GM19324 (cell line): ENCODE results near the gene REV1.

Source experiments
- ATAC-seq: cut with Tn5 transposase; IDR thresholded peaks from one replicate; pipeline ENCODE4 v1.9.1; 2021; ENCODE audit warnings: mild to moderate bottlenecking, moderate library complexity; ENCODE audit not compliant: unreplicated experiment, low FRiP score

REV1 gene

GRCh38 chr2:99458529-99458928 lies 31.3 kb downstream of the REV1 start:
- ATAC-seq = no peak

DNA sequence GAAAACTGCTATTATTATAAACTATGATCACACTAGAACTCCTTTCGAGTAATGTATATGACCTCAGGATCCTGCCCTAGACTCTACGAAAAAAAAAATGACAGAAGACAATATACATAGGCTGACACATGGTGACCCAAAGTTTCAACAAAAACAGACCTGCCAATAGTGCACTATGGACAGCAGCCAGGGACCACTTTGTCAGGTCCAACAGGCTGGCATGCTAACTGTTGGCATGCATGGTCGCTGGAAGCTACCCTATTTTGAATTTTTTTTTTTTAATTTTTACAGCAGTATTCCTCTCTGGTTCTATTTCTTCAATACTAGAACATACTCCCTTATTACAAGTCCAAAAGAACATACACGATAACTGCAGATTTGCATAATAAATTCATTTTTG lies 38.1 kb downstream of the REV1 start:
- ATAC-seq = no peak

DNA sequence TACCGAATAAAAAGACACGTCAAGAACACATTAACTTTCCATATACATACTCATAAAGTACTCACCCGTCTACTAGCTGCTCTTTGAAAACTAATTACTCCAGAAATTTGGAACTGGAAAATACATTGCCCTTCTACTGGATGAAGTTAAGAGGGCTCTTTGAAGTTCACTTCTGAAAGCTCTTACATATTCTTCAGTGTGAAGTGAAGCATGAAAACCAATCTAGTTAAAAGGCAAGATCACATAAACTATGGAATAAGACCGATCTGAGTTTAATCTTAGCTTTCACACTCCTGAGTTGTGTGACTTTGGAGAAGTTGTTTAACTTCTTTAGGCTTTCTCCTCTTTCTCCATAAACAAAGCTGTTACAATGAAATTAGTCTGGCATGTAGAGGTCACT lies 38.5 kb downstream of the REV1 start:
- ATAC-seq = no peak

GRCh38 chr2:99450199-99450598 lies 39.6 kb downstream of the REV1 start:
- no peak for ATAC-seq

DNA sequence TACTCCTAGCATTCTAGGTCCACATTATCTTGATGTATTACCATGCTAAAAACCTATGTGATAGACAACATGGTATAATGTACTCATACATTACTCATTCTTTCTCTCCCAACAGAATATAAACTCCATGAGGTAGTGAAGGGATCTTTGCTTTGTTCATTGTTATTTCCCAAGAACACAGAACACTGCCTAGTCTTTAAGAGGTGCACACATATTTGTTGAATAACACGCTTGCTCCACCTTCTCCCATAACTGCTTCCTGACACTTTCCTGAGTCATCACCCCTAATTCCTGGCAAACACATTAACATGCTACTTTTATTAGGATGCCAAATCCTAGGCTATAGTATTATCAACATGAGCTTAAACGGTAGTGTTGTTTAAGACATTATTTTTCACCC lies 41.3 kb downstream of the REV1 start:
- ATAC-seq = no peak

- ATAC-seq = no peak
These were observed 44.8 kb downstream of the REV1 start for GRCh38 chr2:99445065-99445464.

GRCh38 chr2:99444222-99444621 lies 45.6 kb downstream of the REV1 start:
- peak; percentile 81 for ATAC-seq

- ATAC-seq = no peak
These were observed 47.0 kb downstream of the REV1 start for GRCh38 chr2:99442837-99443236.

DNA sequence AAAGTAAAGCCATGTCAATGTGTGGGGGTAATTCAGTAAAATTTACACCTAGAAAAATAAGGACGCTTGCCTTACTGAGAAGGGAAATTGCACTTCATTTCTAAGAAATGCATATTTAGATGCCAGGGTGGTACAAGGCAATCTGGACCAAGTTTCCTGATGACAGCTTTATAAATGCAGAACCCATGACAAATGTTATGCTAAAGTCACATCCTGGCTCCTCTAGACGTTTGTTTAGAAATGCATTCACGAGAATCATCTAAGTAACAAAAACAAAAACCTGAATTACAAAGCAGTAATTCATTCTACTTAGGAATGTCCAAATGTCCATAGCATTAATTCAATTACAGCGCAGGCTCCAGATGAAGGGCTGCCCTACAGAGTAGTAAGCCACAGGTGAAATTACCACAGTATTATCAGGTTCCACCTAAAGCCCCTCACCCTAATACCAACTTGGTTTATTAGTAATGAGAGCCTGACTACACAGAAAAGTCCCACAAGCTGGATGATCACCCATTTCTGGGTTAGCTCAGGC lies 49.8 kb downstream of the REV1 start:
- ATAC-seq = no peak

- ATAC-seq = no peak
These were observed 52.9 kb downstream of the REV1 start for GRCh38 chr2:99436874-99437273.

DNA sequence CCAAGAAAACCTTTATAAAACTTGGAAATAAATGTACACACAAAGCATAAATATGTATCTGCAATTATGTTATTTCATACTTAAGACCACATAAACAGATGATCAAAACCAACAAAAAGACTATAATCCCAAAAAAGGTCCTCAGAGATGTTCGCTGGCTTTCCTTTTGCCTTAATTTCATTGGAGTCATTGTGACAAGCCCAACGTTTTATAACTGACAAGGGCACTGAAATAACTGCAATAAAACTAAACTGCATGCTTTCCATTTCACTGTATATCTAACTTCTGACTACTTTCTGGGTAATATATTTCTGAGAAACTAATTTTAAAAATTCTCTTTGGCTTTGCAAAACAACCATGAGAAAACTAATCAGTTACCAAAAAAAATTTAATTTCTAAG lies 56.5 kb downstream of the REV1 start:
- ATAC-seq = no peak

GRCh38 chr2:99431587-99432275 lies 58.1 kb downstream of the REV1 start:
- ATAC-seq = no peak

- ATAC-seq = no peak
These were observed 59.1 kb downstream of the REV1 start for GRCh38 chr2:99430614-99431291.

DNA sequence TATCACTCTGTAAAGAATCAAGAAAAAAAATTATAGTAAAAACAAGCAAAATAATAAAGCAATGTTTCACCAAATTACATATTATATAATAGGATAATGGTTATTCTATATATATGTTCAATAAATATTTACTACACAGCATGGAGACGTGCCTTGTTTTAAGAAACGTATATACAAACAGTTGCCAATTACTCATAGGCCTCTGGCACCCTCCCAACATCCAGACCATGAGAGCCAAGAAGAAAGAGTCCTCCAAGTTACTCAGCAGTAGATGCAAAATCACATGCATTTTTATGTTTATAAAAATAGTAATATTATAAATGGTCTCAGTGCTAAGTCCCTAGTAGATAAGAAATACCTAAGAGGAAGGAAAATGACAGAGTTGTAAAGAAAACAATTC lies 64.8 kb downstream of the REV1 start:
- ATAC-seq = no peak

- no peak for ATAC-seq
These were observed 65.4 kb downstream of the REV1 start for GRCh38 chr2:99424371-99424770.

DNA sequence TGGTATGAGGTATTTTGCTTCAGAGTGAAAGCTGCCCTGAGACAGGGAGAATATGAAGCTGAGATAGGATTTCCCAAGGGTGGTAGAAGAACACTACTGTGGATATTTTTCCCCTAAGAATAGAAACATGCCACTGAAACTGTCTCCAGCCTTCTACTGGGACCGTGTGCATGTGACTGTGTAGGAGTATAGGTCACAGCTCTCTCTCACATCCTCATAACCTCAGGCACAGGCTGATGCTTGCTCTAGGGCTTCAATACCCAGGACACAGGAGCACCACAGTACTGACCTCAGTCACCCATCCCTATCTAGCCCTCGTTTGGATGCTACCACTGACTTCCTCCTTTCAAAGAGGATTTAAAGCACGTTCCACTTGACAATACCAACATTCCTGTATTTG lies 67.2 kb downstream of the REV1 start:
- ATAC-seq = no peak

DNA sequence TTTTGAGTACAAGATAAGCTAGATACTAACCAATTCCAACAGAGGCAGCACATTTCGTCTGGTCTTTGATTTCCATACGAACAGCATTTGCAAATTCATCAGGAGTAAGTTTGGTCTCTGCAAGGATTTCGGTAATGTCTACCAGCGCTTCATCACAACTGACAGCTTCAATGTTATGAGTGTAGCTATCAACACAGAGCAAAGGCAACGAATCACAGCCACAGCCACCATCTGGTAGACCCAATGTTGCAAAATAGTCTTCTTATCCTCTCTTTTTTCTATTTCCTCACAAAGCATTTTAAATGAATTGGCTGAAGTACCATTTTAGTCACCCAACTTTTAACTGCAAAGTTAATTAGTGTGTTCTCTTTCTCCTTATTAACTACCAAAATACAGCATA lies 68.3 kb downstream of the REV1 start:
- no peak for ATAC-seq

GRCh38 chr2:99420751-99421299 lies 69.0 kb downstream of the REV1 start:
- no peak for ATAC-seq

DNA sequence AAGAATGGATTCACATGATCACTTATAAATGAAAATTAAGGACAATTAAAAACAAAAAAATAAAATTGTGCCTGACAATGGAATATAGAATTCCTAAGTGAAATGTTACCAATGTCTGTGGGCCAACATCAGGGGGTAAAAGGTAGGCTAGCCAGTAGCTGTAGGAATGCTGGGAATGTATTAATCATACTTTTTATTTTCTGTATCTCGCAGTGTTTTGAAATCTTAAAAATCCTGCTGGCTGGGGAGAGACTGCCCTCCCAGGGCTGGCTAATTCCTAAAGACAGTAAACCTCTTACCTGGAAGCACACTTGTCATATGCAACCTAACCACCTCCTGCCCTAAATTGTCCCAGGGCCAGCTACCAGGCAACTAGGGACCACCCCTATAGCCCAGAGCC lies 69.8 kb downstream of the REV1 start:
- no peak for ATAC-seq

- no peak for ATAC-seq
These were observed 72.4 kb downstream of the REV1 start for GRCh38 chr2:99417396-99417795.

DNA sequence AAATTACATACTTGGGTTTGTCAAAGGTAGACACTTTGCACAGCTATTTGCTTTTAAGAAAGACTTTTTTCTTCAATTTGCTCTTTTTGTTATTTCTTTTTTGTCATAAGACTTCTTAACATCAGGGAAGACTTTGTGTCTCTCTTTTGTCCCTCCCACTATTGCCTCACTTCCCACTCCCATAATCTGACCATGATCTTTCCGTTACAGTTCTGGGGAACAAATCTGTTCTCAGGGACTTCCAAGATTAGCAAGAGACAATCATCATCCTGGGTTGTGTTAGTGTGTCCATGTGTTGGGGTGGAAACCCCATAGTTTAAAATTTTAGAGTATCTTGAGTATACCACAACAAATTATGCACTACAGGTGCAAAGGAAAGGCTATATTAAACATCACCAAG lies 75.3 kb downstream of the REV1 start:
- ATAC-seq = no peak

DNA sequence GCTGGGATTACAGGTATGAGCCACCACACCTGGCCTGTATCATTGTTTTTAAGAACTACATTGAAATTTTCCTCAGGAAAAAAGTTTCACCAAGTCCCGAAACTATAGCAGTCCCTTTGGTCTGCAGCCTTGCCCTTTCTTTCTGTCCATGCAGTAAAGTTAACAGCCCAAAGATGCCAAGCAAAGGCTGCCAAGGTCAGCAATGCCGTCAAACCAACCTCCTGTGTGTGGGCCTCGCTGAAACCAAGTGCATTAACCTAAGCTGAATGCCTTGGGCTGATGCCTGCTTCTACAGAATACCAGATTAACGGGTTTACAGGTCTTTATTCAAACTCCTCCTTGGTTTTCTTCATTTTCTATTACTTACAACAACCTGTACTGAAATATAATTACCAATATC lies 79.5 kb downstream of the REV1 start:
- no peak for ATAC-seq
